Mesodermal cell (in vitro differentiated cells): ENCODE measurements around the gene ATPAF2.

Experiments used
- H3K27ac ChIP-seq: 2 replicates; pipeline ENCODE4 v1.7.0; 2013; ENCODE audit warnings: mild to moderate bottlenecking, low read depth, low read length, moderate library complexity; ENCODE audit not compliant: severe bottlenecking
- H3K36me3 ChIP-seq: 2 replicates; pipeline ENCODE4 v1.7.1; 2013; ENCODE audit warnings: mild to moderate bottlenecking, low read length, moderate library complexity; ENCODE audit not compliant: control insufficient read depth, insufficient read depth
- H3K4me1 ChIP-seq: one replicate; pipeline ENCODE4 v1.7.1; 2013; ENCODE audit warnings: mild to moderate bottlenecking, low read length; ENCODE audit not compliant: insufficient read depth, control insufficient read depth, poor library complexity, severe bottlenecking
- H3K4me3 ChIP-seq: 2 replicates; pipeline ENCODE4 v1.7.0; 2013; ENCODE audit warnings: low read length, control low read depth, mild to moderate bottlenecking; ENCODE audit not compliant: insufficient read depth, poor library complexity, severe bottlenecking; ENCODE audit errors: extremely low read depth
- H3K9me3 ChIP-seq: 2 replicates; pipeline ENCODE4 v1.7.1; 2013; ENCODE audit warnings: mild to moderate bottlenecking, low read length, moderate library complexity; ENCODE audit not compliant: control insufficient read depth
- WGBS, 2 experiments: methylation state at CpG; one replicate each; pipeline ENCODE4 v1.1.5; 2013; ENCODE audit warnings: missing lambda C conversion rate in 2 of 2; ENCODE audit not compliant: insufficient coverage in 2 of 2; 5-methylcytosine and 5-hydroxymethylcytosine counted together

The ATPAF2 gene

GRCh38 chr17:18065546-18065945 lies 26.6 kb upstream of the ATPAF2 start:
- H3K27ac ChIP-seq = no peak overlapping the region
- no peak overlapping the region for H3K4me3 ChIP-seq
- 95 to 99% methylated on average over 10 of the region's 11 CpGs for WGBS, 2 experiments
- H3K4me1 ChIP-seq = no peaks in the 10 kb centered on the region
- no peaks in the 10 kb centered on the region for H3K9me3 ChIP-seq
- peaks cover 22% of the 10 kb centered on the region for H3K36me3 ChIP-seq

- Histone ChIP-seq H3K36me3 (peaks cover 34% of the 10 kb centered on the region), H3K4me1 (no peaks in the 10 kb centered on the region), H3K9me3 (no peaks in the 10 kb centered on the region), H3K27ac (no peak overlapping the region), H3K4me3 (no peak overlapping the region)
- 60 to 100% methylated on average over 1 to 2 of the region's 2 CpGs for WGBS, 2 experiments
Measured at GRCh38 chr17:18064053-18064452, 25.1 kb upstream of the ATPAF2 start.

- H3K9me3 ChIP-seq = no peaks in the 10 kb centered on the region
- H3K4me1 ChIP-seq = no peaks in the 10 kb centered on the region
- H3K4me3 ChIP-seq = no peak overlapping the region
- H3K27ac ChIP-seq = no peak overlapping the region
- WGBS, 2 experiments = 95 to 96% methylated on average over 4 to 5 of the region's 5 CpGs
- peaks cover 59% of the 10 kb centered on the region for H3K36me3 ChIP-seq
Measured at GRCh38 chr17:18059283-18059682, 20.3 kb upstream of the ATPAF2 start.

- WGBS, 2 experiments = 93 to 100% methylated on average over 2 to 3 of the region's 3 CpGs
- no peaks in the 10 kb centered on the region for H3K9me3 ChIP-seq
- peaks cover 69% of the 10 kb centered on the region for H3K36me3 ChIP-seq
- H3K27ac ChIP-seq = no peak overlapping the region
- no peak overlapping the region for H3K4me3 ChIP-seq
- H3K4me1 ChIP-seq = no peaks in the 10 kb centered on the region
Measured at GRCh38 chr17:18056214-18056613, 17.2 kb upstream of the ATPAF2 start.

GRCh38 chr17:18055597-18055996 lies 16.6 kb upstream of the ATPAF2 start:
- Histone ChIP-seq H3K9me3 (no peaks in the 10 kb centered on the region), H3K36me3 (peaks cover 69% of the 10 kb centered on the region), H3K4me3 (no peak overlapping the region), H3K27ac (no peak overlapping the region), H3K4me1 (no peaks in the 10 kb centered on the region)
- 93 to 94% methylated on average over 6 of the region's 6 CpGs for WGBS, 2 experiments

GRCh38 chr17:18045691-18046350 lies 6.9 kb upstream of the ATPAF2 start:
- Histone ChIP-seq H3K27ac (no peak overlapping the region), H3K4me1 (peaks cover 6% of the 10 kb centered on the region), H3K9me3 (no peaks in the 10 kb centered on the region), H3K4me3 (no peak overlapping the region), H3K36me3 (peaks cover 30% of the 10 kb centered on the region)
- 90 to 93% methylated on average over 2 to 3 of the region's 3 CpGs for WGBS, 2 experiments

- Histone ChIP-seq H3K4me3 (no peak overlapping the region), H3K36me3 (peaks cover 27% of the 10 kb centered on the region), H3K27ac (no peak overlapping the region), H3K4me1 (peaks cover 7% of the 10 kb centered on the region), H3K9me3 (no peaks in the 10 kb centered on the region)
- 96 to 100% methylated on average over 2 to 3 of the region's 3 CpGs for WGBS, 2 experiments
Measured at GRCh38 chr17:18044609-18045008, 5.6 kb upstream of the ATPAF2 start.

GRCh38 chr17:18043491-18043890 lies 4.5 kb upstream of the ATPAF2 start:
- Histone ChIP-seq H3K4me3 (no peak overlapping the region), H3K27ac (no peak overlapping the region), H3K36me3 (peaks cover 23% of the 10 kb centered on the region), H3K4me1 (peaks cover 7% of the 10 kb centered on the region), H3K9me3 (no peaks in the 10 kb centered on the region)
- 90 to 100% methylated on average over 1 of the region's 1 CpG for WGBS, 2 experiments

- no peaks in the 10 kb centered on the region for H3K9me3 ChIP-seq
- 77 to 85% methylated on average over 4 to 5 of the region's 8 CpGs for WGBS, 2 experiments
- peaks cover 20% of the 10 kb centered on the region for H3K36me3 ChIP-seq
- H3K4me1 ChIP-seq = peaks cover 9% of the 10 kb centered on the region
- H3K27ac ChIP-seq = no peak overlapping the region
- H3K4me3 ChIP-seq = no peak overlapping the region
Measured at GRCh38 chr17:18042983-18043382, 4.0 kb upstream of the ATPAF2 start.

GRCh38 chr17:18041776-18042175 lies 2.8 kb upstream of the ATPAF2 start:
- Histone ChIP-seq H3K36me3 (peaks cover 13% of the 10 kb centered on the region), H3K9me3 (no peaks in the 10 kb centered on the region), H3K27ac (no peak overlapping the region), H3K4me3 (no peak overlapping the region), H3K4me1 (peaks cover 10% of the 10 kb centered on the region)
- no CpG with 5 or more reads among the region's 1 CpG for WGBS, 2 experiments

- H3K9me3 ChIP-seq = no peaks in the 10 kb centered on the region
- H3K36me3 ChIP-seq = peaks cover 4% of the 10 kb centered on the region
- peak overlapping the region; percentile 79 for H3K4me3 ChIP-seq
- H3K27ac ChIP-seq = no peak overlapping the region
- WGBS, 2 experiments = 46 to 47% methylated on average over 6 of the region's 6 CpGs
- H3K4me1 ChIP-seq = peaks cover 10% of the 10 kb centered on the region
Measured at GRCh38 chr17:18040261-18040858, 1.4 kb upstream of the ATPAF2 start.
